Calu3 (cell line): ENCODE results near the gene IFNA4. TPM values are rescaled to one million over a fixed set of nuclear protein-coding genes. Genes with fewer than 3 reads are reported as not detected.
"Not testable (repeated sequence)": the region's sequence is repeated elsewhere in the genome, so short reads cannot be mapped to it uniquely, and the experiment has no call there.

Source experiments
- BruUV-seq: library from RNA; stranded (reverse); fragments of 400-500 nt; replicated peaks from 2 replicates; lab custom pipeline; 2021; lab: Mats Ljungman, UMichigan
- CTCF ChIA-PET: fragments of 300-600 bp; sonication (Branson Sonifier 250); formaldehyde crosslinking; loops from one replicate; lab custom pipeline; 2022; ENCODE audit warnings: antibody characterized with exemption; lab: Charles Lee
- DNase-seq: peaks from one replicate; pipeline ENCODE4 v3.0.0; 2022
- H3K27ac Mint-ChIP-seq: one replicate; pipeline ENCODE4 v1.8.0; 2022; ENCODE audit warnings: mixed read lengths; ENCODE audit not compliant: unreplicated experiment
- H3K27me3 Mint-ChIP-seq: one replicate; pipeline ENCODE4 v1.8.0; 2022; ENCODE audit warnings: mixed read lengths; ENCODE audit not compliant: unreplicated experiment
- H3K36me3 Mint-ChIP-seq: one replicate; pipeline ENCODE4 v1.8.0; 2022; ENCODE audit warnings: mild to moderate bottlenecking, moderate library complexity, mixed read lengths; ENCODE audit not compliant: insufficient read depth, unreplicated experiment
- H3K4me1 Mint-ChIP-seq: one replicate; pipeline ENCODE4 v1.8.0; 2022; ENCODE audit warnings: mild to moderate bottlenecking, low read depth, mixed read lengths; ENCODE audit not compliant: unreplicated experiment
- H3K4me3 Mint-ChIP-seq: one replicate; pipeline ENCODE4 v1.8.0; 2022; ENCODE audit warnings: mild to moderate bottlenecking, low read depth, moderate library complexity, mixed read lengths; ENCODE audit not compliant: unreplicated experiment
- H3K9me3 Mint-ChIP-seq: one replicate; pipeline ENCODE4 v1.8.0; 2022; ENCODE audit warnings: low read depth, mixed read lengths; ENCODE audit not compliant: unreplicated experiment
- CTCF ChIP-seq: fragments of 200-600 bp; IDR thresholded peaks from one replicate; pipeline ENCODE4 v1.8.0; 2022; ENCODE audit warnings: antibody characterized with exemption; ENCODE audit not compliant: unreplicated experiment
- intact Hi-C: fragments of 100-400 bp; cut with micrococcal nuclease; formaldehyde crosslinking; loops from one replicate; pipeline ENCODE4 v1.10.0; 2022; ENCODE audit not compliant: unreplicated experiment
- total RNA-seq: library from RNA; stranded (reverse); gene quantifications from 2 replicates; pipeline ENCODE4 v1.2.3, GENCODE V29; 2022

The IFNA4 gene
- total RNA-seq, 1 experiment from 2014 or later = not detected

- Mint-ChIP-seq H3K27ac (no peak overlapping the region), H3K4me1 (no peaks in the 10 kb centered on the region), H3K4me3 (no peak overlapping the region), H3K9me3 (no peaks in the 10 kb centered on the region), H3K27me3 (no peaks in the 10 kb centered on the region), H3K36me3 (no peaks in the 10 kb centered on the region)
- intact Hi-C loops = no loop called here
- CTCF ChIA-PET = no interaction called here
- no peak for DNase-seq
- no TSS peak for BruUV-seq
- TF ChIP-seq CTCF = no peak
These were observed 17.8 kb upstream of the IFNA4 start for GRCh38 chr9:21205204-21205603.

GRCh38 chr9:21202105-21202504 lies 14.7 kb upstream of the IFNA4 start, which contains the start of gene IFNA7:
Gene IFNA7, minus strand, starts transcription at chr9:21202205. Its CDS starts 40 bp downstream, at chr9:21202165.
- H3K36me3 Mint-ChIP-seq, CTCF ChIA-PET, H3K9me3 Mint-ChIP-seq, H3K27ac Mint-ChIP-seq, BruUV-seq, H3K4me3 Mint-ChIP-seq, DNase-seq, H3K4me1 Mint-ChIP-seq, H3K27me3 Mint-ChIP-seq, intact Hi-C loops: not testable (repeated sequence)

GRCh38 chr9:21194867-21195776 lies 7.7 kb upstream of the IFNA4 start:
- BruUV-seq, H3K4me3 Mint-ChIP-seq, intact Hi-C loops, H3K36me3 Mint-ChIP-seq, H3K9me3 Mint-ChIP-seq, H3K4me1 Mint-ChIP-seq, H3K27ac Mint-ChIP-seq: not testable (repeated sequence)
- DNase-seq = peak; percentile 36
- CTCF ChIA-PET = interaction anchor here (0.6 to 1.7 kb wide), 3 partner anchors 12 to 495 kb away, joined by 3 to 10 read pairs (median 4); no protein-coding TSS in a partner anchor
- TF ChIP-seq CTCF = peak; percentile 34
- peaks cover 25% of the 10 kb centered on the region for H3K27me3 Mint-ChIP-seq

GRCh38 chr9:21182810-21183736 lies 4.3 kb downstream of the IFNA4 start:
- H3K4me1 Mint-ChIP-seq, intact Hi-C loops, H3K27me3 Mint-ChIP-seq, H3K9me3 Mint-ChIP-seq, H3K36me3 Mint-ChIP-seq, H3K4me3 Mint-ChIP-seq, BruUV-seq, H3K27ac Mint-ChIP-seq: not testable (repeated sequence)
- peak; percentile 43 for TF ChIP-seq CTCF
- DNase-seq = peak; percentile 24
- CTCF ChIA-PET = interaction anchor here (1.3 kb wide), 1 partner anchor 12 kb away, joined by 4 read pairs; no protein-coding TSS in a partner anchor
